Peyer's patch (tissue), 4 donors: ENCODE data around the gene EEFSEC. TPM values are rescaled to one million over a fixed set of nuclear protein-coding genes. Genes with fewer than 3 reads are reported as not detected.

Experiments used
- DNase-seq, 3 donors: peaks; one replicate each; pipeline ENCODE4 v3.0.0-alpha.2; 2017 to 2019
- H3K27ac ChIP-seq, 4 donors: fragments of 200-600 bp; sonication (generic); one replicate each; pipeline ENCODE4 v1.5.1; 2016 to 2019
- H3K27me3 ChIP-seq, 2 donors: fragments of 200-600 bp; sonication (generic); one replicate each; pipeline ENCODE4 v1.5.1; 2019
- H3K36me3 ChIP-seq, 3 donors: fragments of 200-600 bp; sonication (generic); one replicate each; pipeline ENCODE4 v1.5.1; 2016 to 2019
- H3K4me1 ChIP-seq, 4 donors: fragments of 200-600 bp; sonication (generic); one replicate each; pipeline ENCODE4 v1.5.1; 2016 to 2019
- H3K4me3 ChIP-seq, 4 donors: fragments of 200-600 bp; sonication (generic); 1 replicate in 3 of 4; 2 replicates in 1 of 4; pipeline ENCODE4 v1.5.1; 2016 to 2019; ENCODE audit warnings: mild to moderate bottlenecking in 1 of 4
- H3K9me3 ChIP-seq, 4 donors: fragments of 200-600 bp; sonication (generic); one replicate each; pipeline ENCODE4 v1.5.1; 2016 to 2019; ENCODE audit warnings: mild to moderate bottlenecking in 1 of 4
- CTCF ChIP-seq, 6 experiments: fragments of 450-650 bp in 4 of 6; fragments of 200-600 bp in 2 of 6; sonication (generic) in 1 of 6; IDR thresholded peaks; one replicate each; pipeline ENCODE4 v1.5.1; 2017 to 2019; ENCODE audit warnings: antibody characterized with exemption in 6 of 6, mild to moderate bottlenecking in 3 of 6, moderate library complexity in 1 of 6
- POLR2A ChIP-seq, 2 donors: fragments of 450-650 bp; IDR thresholded peaks; one replicate each; pipeline ENCODE4 v1.5.1; 2017; ENCODE audit warnings: antibody characterized with exemption in 2 of 2, mild to moderate bottlenecking in 2 of 2, moderate library complexity in 2 of 2
- total RNA-seq, 4 donors: library from RNA; depleted of rRNA; stranded (reverse); fragments of >200 nt; gene quantifications; one replicate each; pipeline ENCODE4 v1.1.0, GENCODE V29; 2016

Gene EEFSEC
- total RNA-seq, 4 donors from 2014 or later = 11.7 to 50.3 (median 19.6) TPM

GRCh38 chr3:128418900-128419299 is 265.6 kb downstream of the EEFSEC start:
- no peak for DNase-seq
- Histone ChIP-seq H3K27me3 (no peaks in the 10 kb centered on the region), H3K36me3 (no peaks in the 10 kb centered on the region), H3K27ac (no peak overlapping the region), H3K9me3 (no peaks in the 10 kb centered on the region), H3K4me1 (no peaks in the 10 kb centered on the region), H3K4me3 (no peak overlapping the region)
- no peak for TF ChIP-seq POLR2A (IDR thresholded peaks at IDR 0.05)
- no peak for TF ChIP-seq CTCF (IDR thresholded peaks at IDR 0.05)

- H3K27ac ChIP-seq = no peak overlapping the region
- H3K4me1 ChIP-seq = no peaks in the 10 kb centered on the region
- no peak overlapping the region for H3K4me3 ChIP-seq
- no peak for TF ChIP-seq POLR2A (IDR thresholded peaks at IDR 0.05)
- TF ChIP-seq CTCF (IDR thresholded peaks at IDR 0.05) = no peak
- DNase-seq = no peak
- no peaks in the 10 kb centered on the region for H3K9me3 ChIP-seq
- H3K27me3 ChIP-seq = no peaks in the 10 kb centered on the region
- H3K36me3 ChIP-seq = no peaks in the 10 kb centered on the region
Observed at GRCh38 chr3:128419311-128419710, 266.0 kb downstream of the EEFSEC start.

- Histone ChIP-seq H3K9me3 (no peaks in the 10 kb centered on the region), H3K36me3 (no peaks in the 10 kb centered on the region), H3K27me3 (no peaks in the 10 kb centered on the region), H3K4me3 (no peak overlapping the region), H3K4me1 (no peaks in the 10 kb centered on the region), H3K27ac (no peak overlapping the region)
- TF ChIP-seq POLR2A (IDR thresholded peaks at IDR 0.05) (no peak), CTCF (IDR thresholded peaks at IDR 0.05) (no peak)
- no peak for DNase-seq
Observed at GRCh38 chr3:128420289-128420688, 267.0 kb downstream of the EEFSEC start.

GRCh38 chr3:128420720-128421438 is 267.6 kb downstream of the EEFSEC start:
- no peak overlapping the region for H3K27ac ChIP-seq
- DNase-seq = no peak
- H3K4me3 ChIP-seq = no peak overlapping the region
- no peaks in the 10 kb centered on the region for H3K27me3 ChIP-seq
- no peaks in the 10 kb centered on the region for H3K36me3 ChIP-seq
- no peak for TF ChIP-seq POLR2A (IDR thresholded peaks at IDR 0.05)
- no peak for TF ChIP-seq CTCF (IDR thresholded peaks at IDR 0.05)
- no peaks in the 10 kb centered on the region for H3K9me3 ChIP-seq
- H3K4me1 ChIP-seq = peaks cover 0 to under 1% (median 0%) of the 10 kb centered on the region in 4 donors

- no peaks in the 10 kb centered on the region for H3K9me3 ChIP-seq
- H3K4me3 ChIP-seq = no peak overlapping the region
- H3K27me3 ChIP-seq = no peaks in the 10 kb centered on the region
- H3K36me3 ChIP-seq = no peaks in the 10 kb centered on the region
- peaks cover 0 to 6% (median 3%) of the 10 kb centered on the region in 4 donors for H3K4me1 ChIP-seq
- H3K27ac ChIP-seq = no peak overlapping the region
- no peak for DNase-seq
- no peak for TF ChIP-seq CTCF (IDR thresholded peaks at IDR 0.05)
- no peak for TF ChIP-seq POLR2A (IDR thresholded peaks at IDR 0.05)
Observed at GRCh38 chr3:128421439-128421836, 268.2 kb downstream of the EEFSEC start.
